Heart left ventricle (tissue), 13 donors: ENCODE measurements around the gene SLC30A4.

Experiments used
- CTCF ChIP-seq, 12 donors: fragments of 200-600 bp; sonication (generic) in 4 of 12; IDR thresholded peaks; one replicate each; pipeline versions ENCODE4 v1.5.0 to v1.8.0; 2018 to 2022; ENCODE audit warnings: antibody characterized with exemption in 12 of 12, mild to moderate bottlenecking in 5 of 12
- POLR2A ChIP-seq, 2 donors: fragments of 450-650 bp; IDR thresholded peaks; one replicate each; pipeline ENCODE4 v1.6.1; 2017; ENCODE audit warnings: antibody characterized with exemption in 2 of 2, mild to moderate bottlenecking in 2 of 2, moderate library complexity in 2 of 2
- donor health status: ischemic (EF 13 %, LVEDD 7.1; RV severe dilation, severe dysfunction).
- donor health status: DM: no; HTN: yes; CAD: no.
- donor health status: DM: no; HTN: no; CAD: no.
- donor health status: ischemic (EF 25% LVEDD 6.9; RV normal size, moderate dysfunction).
- donor health status: ischemic (EF 25% LVEDD 5.7; RV mildly dilated, moderate dysfunction).
- donor health status: ischemic (EF 35%, LVEDD 5.7; RV mildly dilated, moderate dysfunction).
- donor health status: nonischemic (EF 11% LVEDD 7.7; RV severe dilation, severe dysfunction).
- donor health status: DM: yes; HTN: yes; CAD: no.
- donor health status: PGD.
- donor health status: ischemic (EF 29% LVEDD 5.4; RV normal size, mild dysfunction).
- donor health status: nonischemic (EF 23%, LVEDD 6.1; RV moderate dilation, normal function).

GRCh38 chr15:45546789-45547188 is 24.2 kb upstream of the SLC30A4 start:
- TF ChIP-seq CTCF (IDR thresholded peaks at IDR 0.05) = no peak
- no peak for TF ChIP-seq POLR2A (IDR thresholded peaks at IDR 0.05)
